Measurements from ENCODE around the gene CALN1.

The CALN1 gene

DNA sequence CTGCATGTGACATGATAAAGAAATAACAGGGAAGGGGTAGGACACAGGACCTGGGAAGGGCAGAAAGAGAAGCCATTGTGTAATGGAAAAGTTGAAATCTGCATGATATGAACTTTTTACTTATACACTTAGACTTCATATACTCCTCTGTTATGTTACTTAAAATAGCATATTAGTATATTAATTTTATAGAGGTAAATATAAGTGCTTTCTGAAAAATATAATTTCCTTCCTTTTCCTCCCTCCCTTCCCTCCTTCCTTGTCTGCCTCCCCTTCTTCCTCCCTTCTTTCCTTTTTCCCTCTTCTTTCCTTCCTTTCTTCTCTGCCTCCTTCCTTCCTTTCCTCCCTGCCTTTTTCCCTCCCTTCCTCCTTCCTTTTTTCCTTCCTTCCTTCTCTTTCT lies 363.7 kb downstream of the CALN1 start:
- Histone ChIP-seq H3K9me3 (ENCODE audit: control insufficient read depth, insufficient read depth, low read length) (no peaks in the 10 kb centered on the region), H3K9ac (ENCODE audit: low read depth, low read length) (no peak overlapping the region), H3K36me3 (ENCODE audit: control insufficient read depth, insufficient read depth, low read length) (no peaks in the 10 kb centered on the region)

DNA sequence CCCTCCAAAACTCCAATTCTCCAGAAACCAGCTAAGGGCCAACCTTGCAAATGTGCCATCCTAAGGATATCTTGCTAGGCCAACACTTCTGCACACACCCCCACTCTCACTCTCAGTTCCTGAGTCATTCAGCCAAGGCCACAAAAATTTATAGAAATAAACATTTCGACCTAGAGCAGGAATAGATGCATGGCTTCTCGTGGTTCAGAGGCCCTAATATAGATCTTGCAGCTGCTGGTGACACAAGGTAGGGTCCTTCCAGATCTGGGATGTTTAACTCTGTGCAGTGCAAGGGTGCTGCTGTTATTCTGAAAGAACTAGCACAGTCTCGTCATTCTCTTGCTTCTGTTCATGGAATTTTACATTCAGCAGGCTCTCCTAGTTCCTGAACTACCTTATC lies 369.3 kb downstream of the CALN1 start:
- Histone ChIP-seq H3K4me1 (ENCODE audit: control insufficient read depth, insufficient read depth, low read length) (no peaks in the 10 kb centered on the region), H3K9me3 (ENCODE audit: control insufficient read depth, insufficient read depth, low read length) (no peaks in the 10 kb centered on the region), H3K27me3 (ENCODE audit: control insufficient read depth, insufficient read depth, low read length) (no peaks in the 10 kb centered on the region), H3K9ac (ENCODE audit: low read depth, low read length) (no peak overlapping the region), H3K36me3 (ENCODE audit: control insufficient read depth, insufficient read depth, low read length) (no peaks in the 10 kb centered on the region), H3K27ac (ENCODE audit: low read depth, low read length) (no peak overlapping the region), H3K4me3 (ENCODE audit: low read depth, low read length) (no peak overlapping the region)

More for the DNA sequence above, 363.7 kb downstream of the CALN1 start:
- H3K4me1 ChIP-seq (ENCODE audit: control insufficient read depth, insufficient read depth, low read length) = no peaks in the 10 kb centered on the region
- no peak overlapping the region for H3K4me3 ChIP-seq (ENCODE audit: low read depth, low read length)
- H3K27me3 ChIP-seq (ENCODE audit: control insufficient read depth, insufficient read depth, low read length) = no peaks in the 10 kb centered on the region
- H3K27ac ChIP-seq (ENCODE audit: low read depth, low read length) = no peak overlapping the region

DNA sequence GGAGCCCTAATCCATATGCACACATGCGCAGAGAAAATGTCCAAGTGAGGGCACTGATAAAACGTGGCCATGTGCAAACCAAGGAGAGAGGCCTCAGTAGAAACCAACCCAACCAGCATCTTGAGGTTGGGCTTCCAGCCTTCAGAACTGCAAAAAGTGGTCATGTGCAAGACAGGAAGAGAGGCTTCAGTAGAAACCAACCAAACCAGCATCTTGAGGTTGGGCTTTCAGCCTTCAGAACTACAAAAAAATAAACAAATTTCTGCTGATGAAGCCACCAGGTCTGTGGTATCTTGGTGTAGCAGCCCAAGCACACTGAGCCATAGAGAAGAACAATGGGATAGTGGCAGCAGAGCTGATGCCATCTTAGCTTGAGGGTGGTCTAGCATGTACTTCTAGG lies 371.5 kb downstream of the CALN1 start:
- Histone ChIP-seq H3K9me3 (ENCODE audit: control insufficient read depth, insufficient read depth, low read length) (no peaks in the 10 kb centered on the region), H3K4me3 (ENCODE audit: low read depth, low read length) (no peak overlapping the region), H3K27ac (ENCODE audit: low read depth, low read length) (no peak overlapping the region), H3K36me3 (ENCODE audit: control insufficient read depth, insufficient read depth, low read length) (no peaks in the 10 kb centered on the region), H3K9ac (ENCODE audit: low read depth, low read length) (no peak overlapping the region), H3K4me1 (ENCODE audit: control insufficient read depth, insufficient read depth, low read length) (no peaks in the 10 kb centered on the region), H3K27me3 (ENCODE audit: control insufficient read depth, insufficient read depth, low read length) (no peaks in the 10 kb centered on the region)

DNA sequence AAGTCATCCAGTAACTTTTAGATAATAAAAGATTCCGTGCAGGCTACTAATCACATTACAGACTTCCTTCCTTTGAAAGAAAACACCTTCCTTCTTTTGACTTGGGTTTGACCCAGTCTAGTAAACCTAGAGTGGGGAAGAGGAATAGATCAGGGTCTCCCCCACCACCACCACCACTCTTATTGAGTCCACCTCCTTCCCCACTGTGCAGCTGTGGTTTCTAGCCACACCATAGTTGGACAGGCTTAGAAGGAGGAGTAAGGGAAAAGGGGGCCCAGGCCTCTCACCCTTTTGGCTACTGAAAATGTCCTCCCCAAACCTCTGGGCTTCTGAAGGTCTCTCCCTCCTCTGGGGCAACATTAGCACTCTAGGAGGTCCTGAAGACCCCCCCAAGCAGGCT lies 372.7 kb downstream of the CALN1 start:
- Histone ChIP-seq H3K9me3 (ENCODE audit: control insufficient read depth, insufficient read depth, low read length) (no peaks in the 10 kb centered on the region), H3K36me3 (ENCODE audit: control insufficient read depth, insufficient read depth, low read length) (no peaks in the 10 kb centered on the region), H3K4me1 (ENCODE audit: control insufficient read depth, insufficient read depth, low read length) (no peaks in the 10 kb centered on the region), H3K27me3 (ENCODE audit: control insufficient read depth, insufficient read depth, low read length) (no peaks in the 10 kb centered on the region), H3K9ac (ENCODE audit: low read depth, low read length) (no peak overlapping the region), H3K27ac (ENCODE audit: low read depth, low read length) (no peak overlapping the region), H3K4me3 (ENCODE audit: low read depth, low read length) (no peak overlapping the region)

DNA sequence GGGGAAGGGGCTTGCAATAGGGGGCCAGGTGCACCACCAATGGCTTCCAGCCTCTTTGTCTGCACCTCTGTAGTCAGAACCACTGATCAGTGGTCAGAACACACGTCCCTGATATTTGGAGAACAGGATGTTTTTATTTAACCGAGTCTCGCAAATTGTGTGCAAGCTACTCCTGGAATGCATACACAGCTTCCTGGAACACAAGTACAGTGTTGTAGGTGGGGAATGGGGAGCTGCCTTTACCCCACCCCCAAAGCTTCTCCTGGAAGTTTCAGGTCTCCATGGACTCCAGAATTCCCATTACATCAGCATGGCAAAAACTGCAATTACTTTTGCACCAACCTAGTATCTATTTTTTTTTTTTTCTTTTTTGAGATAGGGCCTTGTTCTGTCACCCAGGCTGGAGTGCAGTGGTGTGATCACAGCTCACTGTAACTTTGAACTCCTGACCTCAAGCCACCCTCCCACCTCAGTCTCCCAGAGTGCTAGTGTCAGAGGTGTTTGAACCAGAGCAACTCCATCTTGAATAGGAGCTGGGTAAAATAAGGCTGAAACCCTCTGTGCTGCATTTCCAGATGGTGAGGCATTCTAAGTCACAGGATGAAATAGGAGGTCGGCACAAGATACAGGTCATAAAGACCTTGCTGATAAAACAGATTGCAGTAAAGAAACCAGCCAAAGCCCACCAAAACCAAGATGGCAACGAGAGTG lies 374.0 kb downstream of the CALN1 start:
- no peak overlapping the region for H3K27ac ChIP-seq (ENCODE audit: low read depth, low read length)
- no peaks in the 10 kb centered on the region for H3K4me1 ChIP-seq (ENCODE audit: control insufficient read depth, insufficient read depth, low read length)
- H3K36me3 ChIP-seq (ENCODE audit: control insufficient read depth, insufficient read depth, low read length) = no peaks in the 10 kb centered on the region
- no peaks in the 10 kb centered on the region for H3K27me3 ChIP-seq (ENCODE audit: control insufficient read depth, insufficient read depth, low read length)
- no peak overlapping the region for H3K9ac ChIP-seq (ENCODE audit: low read depth, low read length)
- no peak overlapping the region for H3K4me3 ChIP-seq (ENCODE audit: low read depth, low read length)
- no peaks in the 10 kb centered on the region for H3K9me3 ChIP-seq (ENCODE audit: control insufficient read depth, insufficient read depth, low read length)

DNA sequence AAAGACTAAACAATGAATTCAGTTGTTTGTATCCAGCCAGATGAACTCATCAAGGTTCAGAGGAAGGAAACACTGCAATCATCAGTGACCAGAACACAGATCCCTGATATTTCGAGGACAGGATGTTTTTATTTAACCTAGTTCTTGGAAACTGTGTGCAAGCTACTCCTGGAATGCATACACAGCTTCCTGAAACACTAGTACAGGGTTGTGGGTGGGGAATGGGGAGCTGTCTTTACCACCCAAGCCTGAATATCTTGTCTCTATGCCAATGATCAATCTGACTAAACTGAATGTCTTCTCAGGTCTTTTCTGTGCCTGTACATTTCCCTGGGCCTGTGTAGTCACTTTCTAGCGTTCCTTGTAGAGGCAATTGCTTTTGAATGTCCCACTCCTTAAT lies 374.6 kb downstream of the CALN1 start:
- H3K36me3 ChIP-seq (ENCODE audit: control insufficient read depth, insufficient read depth, low read length) = no peaks in the 10 kb centered on the region
- H3K27ac ChIP-seq (ENCODE audit: low read depth, low read length) = no peak overlapping the region
- 0 out of 2 replicates have a peak, but pooled peaks cover 4% of the 10 kb centered on the region for H3K4me1 ChIP-seq (ENCODE audit: control insufficient read depth, insufficient read depth, low read length)
- H3K4me3 ChIP-seq (ENCODE audit: low read depth, low read length) = no peak overlapping the region
- no peaks in the 10 kb centered on the region for H3K9me3 ChIP-seq (ENCODE audit: control insufficient read depth, insufficient read depth, low read length)
- H3K9ac ChIP-seq (ENCODE audit: low read depth, low read length) = no peak overlapping the region
- H3K27me3 ChIP-seq (ENCODE audit: control insufficient read depth, insufficient read depth, low read length) = no peaks in the 10 kb centered on the region

DNA sequence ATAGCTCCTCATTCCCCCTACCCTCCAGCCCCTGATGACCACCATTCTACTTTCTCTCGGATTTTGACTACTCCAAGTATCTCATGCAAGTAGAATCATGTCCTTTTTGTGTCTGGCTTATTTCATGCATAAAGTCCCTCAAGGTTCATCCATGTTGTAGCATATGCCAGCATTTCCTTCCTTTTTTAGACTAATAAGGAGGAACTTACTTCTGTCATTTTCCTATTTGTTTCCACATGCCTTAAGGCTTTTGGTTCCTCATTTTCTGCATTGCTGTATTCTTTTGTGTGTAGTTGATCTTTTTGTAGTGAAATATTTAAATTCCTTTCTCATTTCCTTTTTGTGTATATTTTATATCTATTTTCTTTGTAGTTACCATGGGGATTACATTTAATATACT lies 376.9 kb downstream of the CALN1 start:
- Histone ChIP-seq H3K4me1 (ENCODE audit: control insufficient read depth, insufficient read depth, low read length) (0 out of 2 replicates have a peak, but pooled peaks cover 4% of the 10 kb centered on the region), H3K9ac (ENCODE audit: low read depth, low read length) (no peak overlapping the region)

DNA sequence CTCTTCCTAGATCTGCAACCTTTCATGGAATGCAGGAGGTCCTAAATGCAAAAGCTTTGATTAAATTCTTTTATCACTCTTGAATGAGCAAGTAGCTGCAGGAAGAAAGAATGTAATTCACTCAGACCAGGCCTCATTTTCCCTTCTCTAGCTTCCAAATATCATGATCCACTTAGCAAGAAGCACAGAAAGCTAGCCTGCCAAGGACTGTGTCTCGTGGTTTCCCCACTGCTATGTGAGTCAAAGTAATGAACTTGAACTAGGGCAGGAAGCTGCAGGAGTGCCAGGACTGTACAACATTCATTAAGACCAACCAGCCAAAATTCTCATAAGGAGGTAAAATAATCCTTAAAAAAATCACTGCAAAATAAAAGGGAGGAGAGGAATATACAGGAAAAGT lies 379.2 kb downstream of the CALN1 start:
- Histone ChIP-seq H3K4me3 (ENCODE audit: low read depth, low read length) (no peak overlapping the region), H3K9me3 (ENCODE audit: control insufficient read depth, insufficient read depth, low read length) (no peaks in the 10 kb centered on the region), H3K9ac (ENCODE audit: low read depth, low read length) (no peak overlapping the region), H3K27ac (ENCODE audit: low read depth, low read length) (no peak overlapping the region), H3K4me1 (ENCODE audit: control insufficient read depth, insufficient read depth, low read length) (0 out of 2 replicates have a peak, but pooled peaks cover 4% of the 10 kb centered on the region), H3K36me3 (ENCODE audit: control insufficient read depth, insufficient read depth, low read length) (no peaks in the 10 kb centered on the region), H3K27me3 (ENCODE audit: control insufficient read depth, insufficient read depth, low read length) (no peaks in the 10 kb centered on the region)

More for the DNA sequence above, 376.9 kb downstream of the CALN1 start:
- H3K36me3 ChIP-seq (ENCODE audit: control insufficient read depth, insufficient read depth, low read length) = no peaks in the 10 kb centered on the region
- H3K9me3 ChIP-seq (ENCODE audit: control insufficient read depth, insufficient read depth, low read length) = no peaks in the 10 kb centered on the region
- no peaks in the 10 kb centered on the region for H3K27me3 ChIP-seq (ENCODE audit: control insufficient read depth, insufficient read depth, low read length)
- no peak overlapping the region for H3K27ac ChIP-seq (ENCODE audit: low read depth, low read length)
- no peak overlapping the region for H3K4me3 ChIP-seq (ENCODE audit: low read depth, low read length)

DNA sequence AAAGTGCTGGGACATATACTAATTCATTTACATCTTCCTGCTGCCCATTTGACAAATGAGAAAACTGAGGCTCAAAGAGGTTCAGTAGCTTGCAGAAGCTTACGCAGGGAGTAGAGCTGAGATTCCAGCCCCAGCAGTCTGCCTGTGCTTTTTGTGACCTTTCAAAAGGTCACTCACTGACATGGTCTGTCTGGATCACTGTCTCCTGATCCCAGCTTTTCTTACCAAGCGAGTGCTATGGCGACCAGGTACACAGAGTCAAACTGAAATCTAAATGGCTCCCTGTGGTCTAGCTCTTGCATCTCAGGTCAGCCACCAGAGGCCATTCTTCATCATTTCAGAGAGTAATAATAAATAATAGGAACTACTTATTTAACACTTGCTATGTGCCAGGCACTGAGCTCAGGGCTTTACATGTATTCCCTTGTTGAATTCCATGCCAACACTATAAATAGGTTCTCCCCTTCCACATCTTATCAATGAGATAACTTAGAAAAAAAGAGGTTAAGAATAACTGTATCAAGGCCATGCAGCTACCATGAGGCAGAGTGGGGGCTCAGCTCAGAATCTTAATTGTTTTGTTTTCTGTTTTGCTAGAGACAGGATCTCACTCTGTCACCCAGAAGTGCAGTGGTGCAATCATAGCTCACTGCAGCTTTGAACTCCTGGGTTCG lies 381.0 kb downstream of the CALN1 start:
- Histone ChIP-seq H3K9me3 (ENCODE audit: control insufficient read depth, insufficient read depth, low read length) (no peaks in the 10 kb centered on the region), H3K36me3 (ENCODE audit: control insufficient read depth, insufficient read depth, low read length) (no peaks in the 10 kb centered on the region), H3K9ac (ENCODE audit: low read depth, low read length) (no peak overlapping the region), H3K27me3 (ENCODE audit: control insufficient read depth, insufficient read depth, low read length) (no peaks in the 10 kb centered on the region), H3K4me1 (ENCODE audit: control insufficient read depth, insufficient read depth, low read length) (0 out of 2 replicates have a peak, but pooled peaks cover 4% of the 10 kb centered on the region), H3K4me3 (ENCODE audit: low read depth, low read length) (no peak overlapping the region), H3K27ac (ENCODE audit: low read depth, low read length) (no peak overlapping the region)

DNA sequence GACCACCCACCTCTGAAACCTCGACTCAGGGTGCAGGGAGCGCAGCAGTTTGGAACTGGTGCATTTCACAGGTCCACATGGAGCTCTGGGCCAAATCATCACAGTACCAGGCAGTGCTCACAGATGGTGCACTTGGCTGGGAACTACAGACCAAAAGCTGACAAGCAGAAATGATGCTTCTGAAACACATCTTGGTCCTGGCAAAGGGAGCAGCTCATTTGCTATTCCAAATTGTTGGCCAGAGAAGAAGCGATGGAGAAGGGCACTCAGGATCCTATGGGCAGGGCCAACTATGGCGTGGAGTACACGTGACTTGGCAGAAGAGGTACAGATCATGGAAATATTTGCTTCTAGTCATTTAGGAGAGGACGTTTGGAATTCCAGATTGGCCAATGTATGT lies 383.9 kb downstream of the CALN1 start:
- 0 out of 2 replicates have a peak, but pooled peaks cover 4% of the 10 kb centered on the region for H3K4me1 ChIP-seq (ENCODE audit: control insufficient read depth, insufficient read depth, low read length)
- no peak overlapping the region for H3K27ac ChIP-seq (ENCODE audit: low read depth, low read length)
- no peak overlapping the region for H3K9ac ChIP-seq (ENCODE audit: low read depth, low read length)
- no peaks in the 10 kb centered on the region for H3K36me3 ChIP-seq (ENCODE audit: control insufficient read depth, insufficient read depth, low read length)
- no peaks in the 10 kb centered on the region for H3K9me3 ChIP-seq (ENCODE audit: control insufficient read depth, insufficient read depth, low read length)
- H3K4me3 ChIP-seq (ENCODE audit: low read depth, low read length) = no peak overlapping the region
- H3K27me3 ChIP-seq (ENCODE audit: control insufficient read depth, insufficient read depth, low read length) = no peaks in the 10 kb centered on the region

DNA sequence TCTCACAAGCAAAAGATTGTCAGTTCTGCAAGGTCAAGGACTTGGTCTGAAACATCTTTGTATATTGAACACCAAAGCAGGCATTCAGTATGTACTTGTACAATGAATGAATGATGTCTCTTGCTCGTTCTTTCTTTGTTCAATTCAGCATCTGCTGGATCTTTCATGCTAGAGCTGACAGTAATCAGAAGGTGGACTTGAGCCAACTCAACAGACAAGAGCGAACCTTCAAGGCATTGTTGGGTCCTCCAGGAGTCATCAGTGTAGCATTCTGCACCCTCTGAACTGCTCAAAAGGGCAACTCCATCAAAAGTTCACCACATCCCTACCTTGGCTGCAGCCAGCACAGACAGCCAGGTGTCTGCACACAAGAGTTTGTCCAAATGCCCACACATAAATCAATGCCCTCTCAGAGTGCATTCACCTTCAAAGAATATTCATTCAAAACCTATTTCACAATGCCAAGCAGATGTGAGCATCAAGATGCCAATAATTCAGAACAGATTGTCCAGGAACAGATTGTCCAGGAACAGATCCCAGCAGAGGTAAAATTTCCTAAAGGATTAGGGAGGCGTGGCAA lies 386.7 kb downstream of the CALN1 start:
- no peaks in the 10 kb centered on the region for H3K9me3 ChIP-seq (ENCODE audit: control insufficient read depth, insufficient read depth, low read length)
- no peak overlapping the region for H3K4me3 ChIP-seq (ENCODE audit: low read depth, low read length)

More for the DNA sequence above, 386.7 kb downstream of the CALN1 start:
- Histone ChIP-seq H3K27me3 (ENCODE audit: control insufficient read depth, insufficient read depth, low read length) (no peaks in the 10 kb centered on the region), H3K9ac (ENCODE audit: low read depth, low read length) (no peak overlapping the region), H3K27ac (ENCODE audit: low read depth, low read length) (no peak overlapping the region), H3K36me3 (ENCODE audit: control insufficient read depth, insufficient read depth, low read length) (no peaks in the 10 kb centered on the region), H3K4me1 (ENCODE audit: control insufficient read depth, insufficient read depth, low read length) (no peaks in the 10 kb centered on the region)
